HepG2 (cell line): Measurements from ENCODE around the gene GBA2. TPM values are rescaled to one million over a fixed set of nuclear protein-coding genes. Genes with fewer than 3 reads are reported as not detected.

ENCODE experiments used
- BRCA1 ChIP-seq: sonication (generic); formaldehyde crosslinking; IDR thresholded peaks from 2 replicates; pipeline ENCODE4 v1.4.0; 2020; ENCODE audit warnings: missing genetic modification reagents
- CENPT ChIP-seq: sonication (generic); formaldehyde crosslinking; IDR thresholded peaks from 2 replicates; pipeline ENCODE4 v1.8.0; 2022; ENCODE audit warnings: low read depth, mild to moderate bottlenecking, moderate library complexity, missing genetic modification reagents
- FOXO1 ChIP-seq: sonication (generic); formaldehyde crosslinking; IDR thresholded peaks from 2 replicates; pipeline ENCODE4 v1.4.0; 2020; ENCODE audit warnings: missing genetic modification reagents
- HES4 ChIP-seq: sonication (generic); formaldehyde crosslinking; IDR thresholded peaks from 2 replicates; pipeline ENCODE4 v1.9.0; 2021; ENCODE audit warnings: mild to moderate bottlenecking, missing genetic modification reagents, borderline replicate concordance
- JUN ChIP-seq: sonication (generic); formaldehyde crosslinking; IDR thresholded peaks from 2 replicates; pipeline ENCODE4 v1.4.0; 2020; ENCODE audit warnings: mild to moderate bottlenecking, missing genetic modification reagents
- JUNB ChIP-seq: sonication (generic); formaldehyde crosslinking; IDR thresholded peaks from 2 replicates; pipeline ENCODE4 v1.8.0; 2022; ENCODE audit warnings: missing genetic modification reagents, mild to moderate bottlenecking, borderline replicate concordance
- KDM2A ChIP-seq: sonication (generic); formaldehyde crosslinking; IDR thresholded peaks from 2 replicates; pipeline ENCODE4 v1.4.0; 2020; ENCODE audit warnings: low read depth, missing genetic modification reagents, borderline replicate concordance
- MBD4 ChIP-seq: IDR thresholded peaks from 2 replicates; pipeline ENCODE4 v1.6.1; 2012; ENCODE audit warnings: low read length, inconsistent platforms, borderline replicate concordance
- PCBP1 ChIP-seq: fragments of 200-400 bp; formaldehyde crosslinking; IDR thresholded peaks from 2 replicates; pipeline ENCODE4 v1.6.1; 2017; ENCODE audit warnings: mild to moderate bottlenecking, low read depth, low read length, borderline replicate concordance
- POLR2AphosphoS5 ChIP-seq: IDR thresholded peaks from 2 replicates; pipeline ENCODE4 v1.6.1; 2012; ENCODE audit warnings: low read depth, low read length
- RBM39 ChIP-seq: fragments of 200-400 bp; formaldehyde crosslinking; IDR thresholded peaks from one replicate; pipeline ENCODE4 v1.6.1; 2018; ENCODE audit warnings: antibody characterized with exemption, mild to moderate bottlenecking, low read depth, low read length; ENCODE audit not compliant: poor library complexity, severe bottlenecking
- REPIN1 ChIP-seq: sonication (generic); formaldehyde crosslinking; IDR thresholded peaks from 2 replicates; pipeline ENCODE4 v1.8.0; 2022; ENCODE audit warnings: missing genetic modification reagents, low read depth, mild to moderate bottlenecking, borderline replicate concordance
- SRSF4 ChIP-seq: fragments of 200-400 bp; formaldehyde crosslinking; IDR thresholded peaks from one replicate; pipeline ENCODE4 v1.6.1; 2018; ENCODE audit warnings: mild to moderate bottlenecking, low read depth, low read length, moderate library complexity; ENCODE audit not compliant: poor library complexity, severe bottlenecking
- SRSF9 ChIP-seq: fragments of 200-400 bp; formaldehyde crosslinking; IDR thresholded peaks from 2 replicates; pipeline ENCODE4 v1.6.1; 2018; ENCODE audit warnings: borderline replicate concordance, mild to moderate bottlenecking, low read depth, low read length; ENCODE audit not compliant: insufficient read depth, poor library complexity, severe bottlenecking
- TCF7 ChIP-seq: sonication (generic); IDR thresholded peaks from 2 replicates; pipeline ENCODE4 v1.6.1; 2016; ENCODE audit warnings: antibody characterized with exemption, low read depth
- ZBTB20 ChIP-seq: sonication (generic); formaldehyde crosslinking; IDR thresholded peaks from 2 replicates; pipeline ENCODE4 v1.8.1; 2023; ENCODE audit warnings: missing genetic modification reagents, low read depth, mild to moderate bottlenecking, borderline replicate concordance
- ZNF546 ChIP-seq: sonication (generic); formaldehyde crosslinking; conservative IDR thresholded peaks from 2 replicates; pipeline ENCODE4 v1.8.1; 2023; ENCODE audit warnings: mild to moderate bottlenecking, missing genetic modification reagents
- polyA plus RNA-seq, 8 experiments: library from polyadenylated mRNA; depleted of rRNA in 3 of 8; stranded (reverse) in 7 of 8; unstranded in 1 of 8; fragments of >200 nt; fragmentation: Illumina TruSeq in 4 of 8; extraction: Trizol in 4 of 8; gene quantifications; 2 replicates each; pipeline versions ENCODE4 v1.2.1 to v1.2.3, GENCODE V29; 2011 to 2016; ENCODE audit warnings: low read depth in 4 of 8, missing spikeins in 1 of 8, mixed read lengths in 1 of 8; ENCODE audit not compliant: insufficient read depth in 1 of 8
- total RNA-seq, 5 experiments: library from RNA; depleted of rRNA; stranded (reverse); fragments of >200 nt; fragmentation: Illumina TruSeq; extraction: Trizol; gene quantifications; 2 replicates each; pipeline ENCODE4 v1.2.3, GENCODE V29; 2016; ENCODE audit warnings: low read depth in 1 of 5
- TF ChIP-seq, protein P1 (sequence below): sonication (generic); formaldehyde crosslinking; IDR thresholded peaks from 2 replicates; pipeline ENCODE4; 2020; ENCODE audit warnings: missing genetic modification reagents, mild to moderate bottlenecking, borderline replicate concordance
- TF ChIP-seq, protein P2 (sequence below): sonication (generic); formaldehyde crosslinking; IDR thresholded peaks from 2 replicates; pipeline ENCODE4 v1.4.0; 2020; ENCODE audit warnings: missing genetic modification reagents, borderline replicate concordance
- TF ChIP-seq, protein P3 (sequence below): sonication (generic); formaldehyde crosslinking; IDR thresholded peaks from 2 replicates; pipeline ENCODE4 v1.4.0; 2020; ENCODE audit warnings: mild to moderate bottlenecking, missing genetic modification reagents

The GBA2 gene
- total and polyA plus RNA-seq, 2 of the 13 experiments (the other 11 are each of a cell fraction or from before 2014, with no cell fraction given), result 37.5 to 86.1 TPM

DNA sequence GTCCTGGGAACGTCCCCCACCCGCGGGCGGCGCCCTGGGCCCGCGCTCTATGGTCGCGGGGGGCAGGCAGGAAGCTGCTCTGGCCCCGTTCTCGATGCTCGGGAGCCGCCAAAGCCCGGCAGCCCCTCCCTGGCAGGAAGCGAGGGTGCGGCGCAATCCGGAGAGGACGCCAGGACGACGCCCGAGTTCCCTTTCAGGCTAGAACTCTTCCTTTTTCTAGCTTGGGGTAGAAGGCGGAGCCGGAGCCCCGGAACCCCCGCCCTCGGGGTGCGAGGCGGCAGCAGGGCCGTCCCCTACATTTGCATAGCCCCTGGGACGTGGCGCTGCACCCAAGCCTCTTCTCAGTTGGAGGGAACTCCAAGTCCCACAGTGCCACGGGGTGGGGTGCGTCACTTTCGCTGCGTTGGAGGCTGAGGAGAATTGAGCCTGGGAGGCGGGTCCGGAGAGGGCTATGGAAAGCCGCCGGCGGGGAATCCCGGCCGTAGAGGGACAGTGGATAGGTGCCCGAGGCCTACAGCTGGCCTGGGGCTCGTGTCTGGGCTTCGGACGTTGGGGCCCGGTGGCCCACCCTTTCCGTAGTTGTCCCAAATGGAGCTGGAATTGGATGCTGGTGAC lies 16.7 kb downstream of the GBA2 start, which contains the start of the genes CREB3 and TLN1 (continued):
- TF ChIP-seq, protein P1, sequence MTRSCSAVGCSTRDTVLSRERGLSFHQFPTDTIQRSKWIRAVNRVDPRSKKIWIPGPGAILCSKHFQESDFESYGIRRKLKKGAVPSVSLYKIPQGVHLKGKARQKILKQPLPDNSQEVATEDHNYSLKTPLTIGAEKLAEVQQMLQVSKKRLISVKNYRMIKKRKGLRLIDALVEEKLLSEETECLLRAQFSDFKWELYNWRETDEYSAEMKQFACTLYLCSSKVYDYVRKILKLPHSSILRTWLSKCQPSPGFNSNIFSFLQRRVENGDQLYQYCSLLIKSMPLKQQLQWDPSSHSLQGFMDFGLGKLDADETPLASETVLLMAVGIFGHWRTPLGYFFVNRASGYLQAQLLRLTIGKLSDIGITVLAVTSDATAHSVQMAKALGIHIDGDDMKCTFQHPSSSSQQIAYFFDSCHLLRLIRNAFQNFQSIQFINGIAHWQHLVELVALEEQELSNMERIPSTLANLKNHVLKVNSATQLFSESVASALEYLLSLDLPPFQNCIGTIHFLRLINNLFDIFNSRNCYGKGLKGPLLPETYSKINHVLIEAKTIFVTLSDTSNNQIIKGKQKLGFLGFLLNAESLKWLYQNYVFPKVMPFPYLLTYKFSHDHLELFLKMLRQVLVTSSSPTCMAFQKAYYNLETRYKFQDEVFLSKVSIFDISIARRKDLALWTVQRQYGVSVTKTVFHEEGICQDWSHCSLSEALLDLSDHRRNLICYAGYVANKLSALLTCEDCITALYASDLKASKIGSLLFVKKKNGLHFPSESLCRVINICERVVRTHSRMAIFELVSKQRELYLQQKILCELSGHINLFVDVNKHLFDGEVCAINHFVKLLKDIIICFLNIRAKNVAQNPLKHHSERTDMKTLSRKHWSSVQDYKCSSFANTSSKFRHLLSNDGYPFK (CRISPR knock-in tag), result peak; percentile 58; the same call in 1 of the 2 replicates
- TF ChIP-seq RBM39 (peak; percentile 93), POLR2AphosphoS5 (peak; percentile 78), KDM2A (peak; percentile 89), TCF7 (no peak), REPIN1 (peak; percentile 90; the same call in 1 of the 2 replicates), HES4 (CRISPR knock-in tag) (no peak), CENPT (CRISPR knock-in tag) (no peak), SRSF9 (no peak), FOXO1 (no peak; the same call in 1 of the 2 replicates), ZBTB20 (CRISPR knock-in tag) (peak; percentile 30; the same call in 1 of the 2 replicates), SRSF4 (no peak), JUNB (CRISPR knock-in tag) (no peak), ZNF546 (CRISPR knock-in tag) (no peak), BRCA1 (CRISPR knock-in tag) (0 out of 2 replicates have a peak, but pooled peaks have one; percentile 69), JUN (CRISPR knock-in tag) (no peak), PCBP1 (0 out of 2 replicates have a peak, but pooled peaks have one; percentile 39), MBD4 (no peak)
- TF ChIP-seq, protein P2, sequence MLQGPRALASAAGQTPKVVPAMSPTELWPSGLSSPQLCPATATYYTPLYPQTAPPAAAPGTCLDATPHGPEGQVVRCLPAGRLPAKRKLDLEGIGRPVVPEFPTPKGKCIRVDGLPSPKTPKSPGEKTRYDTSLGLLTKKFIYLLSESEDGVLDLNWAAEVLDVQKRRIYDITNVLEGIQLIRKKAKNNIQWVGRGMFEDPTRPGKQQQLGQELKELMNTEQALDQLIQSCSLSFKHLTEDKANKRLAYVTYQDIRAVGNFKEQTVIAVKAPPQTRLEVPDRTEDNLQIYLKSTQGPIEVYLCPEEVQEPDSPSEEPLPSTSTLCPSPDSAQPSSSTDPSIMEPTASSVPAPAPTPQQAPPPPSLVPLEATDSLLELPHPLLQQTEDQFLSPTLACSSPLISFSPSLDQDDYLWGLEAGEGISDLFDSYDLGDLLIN, result peak; percentile 51; the same call in 1 of the 2 replicates
- TF ChIP-seq, protein P3, sequence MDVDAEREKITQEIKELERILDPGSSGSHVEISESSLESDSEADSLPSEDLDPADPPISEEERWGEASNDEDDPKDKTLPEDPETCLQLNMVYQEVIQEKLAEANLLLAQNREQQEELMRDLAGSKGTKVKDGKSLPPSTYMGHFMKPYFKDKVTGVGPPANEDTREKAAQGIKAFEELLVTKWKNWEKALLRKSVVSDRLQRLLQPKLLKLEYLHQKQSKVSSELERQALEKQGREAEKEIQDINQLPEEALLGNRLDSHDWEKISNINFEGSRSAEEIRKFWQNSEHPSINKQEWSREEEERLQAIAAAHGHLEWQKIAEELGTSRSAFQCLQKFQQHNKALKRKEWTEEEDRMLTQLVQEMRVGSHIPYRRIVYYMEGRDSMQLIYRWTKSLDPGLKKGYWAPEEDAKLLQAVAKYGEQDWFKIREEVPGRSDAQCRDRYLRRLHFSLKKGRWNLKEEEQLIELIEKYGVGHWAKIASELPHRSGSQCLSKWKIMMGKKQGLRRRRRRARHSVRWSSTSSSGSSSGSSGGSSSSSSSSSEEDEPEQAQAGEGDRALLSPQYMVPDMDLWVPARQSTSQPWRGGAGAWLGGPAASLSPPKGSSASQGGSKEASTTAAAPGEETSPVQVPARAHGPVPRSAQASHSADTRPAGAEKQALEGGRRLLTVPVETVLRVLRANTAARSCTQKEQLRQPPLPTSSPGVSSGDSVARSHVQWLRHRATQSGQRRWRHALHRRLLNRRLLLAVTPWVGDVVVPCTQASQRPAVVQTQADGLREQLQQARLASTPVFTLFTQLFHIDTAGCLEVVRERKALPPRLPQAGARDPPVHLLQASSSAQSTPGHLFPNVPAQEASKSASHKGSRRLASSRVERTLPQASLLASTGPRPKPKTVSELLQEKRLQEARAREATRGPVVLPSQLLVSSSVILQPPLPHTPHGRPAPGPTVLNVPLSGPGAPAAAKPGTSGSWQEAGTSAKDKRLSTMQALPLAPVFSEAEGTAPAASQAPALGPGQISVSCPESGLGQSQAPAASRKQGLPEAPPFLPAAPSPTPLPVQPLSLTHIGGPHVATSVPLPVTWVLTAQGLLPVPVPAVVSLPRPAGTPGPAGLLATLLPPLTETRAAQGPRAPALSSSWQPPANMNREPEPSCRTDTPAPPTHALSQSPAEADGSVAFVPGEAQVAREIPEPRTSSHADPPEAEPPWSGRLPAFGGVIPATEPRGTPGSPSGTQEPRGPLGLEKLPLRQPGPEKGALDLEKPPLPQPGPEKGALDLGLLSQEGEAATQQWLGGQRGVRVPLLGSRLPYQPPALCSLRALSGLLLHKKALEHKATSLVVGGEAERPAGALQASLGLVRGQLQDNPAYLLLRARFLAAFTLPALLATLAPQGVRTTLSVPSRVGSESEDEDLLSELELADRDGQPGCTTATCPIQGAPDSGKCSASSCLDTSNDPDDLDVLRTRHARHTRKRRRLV, result peak; percentile 92
